Transverse colon (tissue), 4 donors: ENCODE measurements around the gene TRAPPC2L. TPM values are rescaled to one million over a fixed set of nuclear protein-coding genes. Genes with fewer than 3 reads are reported as not detected.

Experiments
- DNase-seq: peaks from one replicate; pipeline ENCODE4 v3.0.0-alpha.2; 2019
- H3K27ac ChIP-seq, 4 donors: fragments of 200-600 bp; sonication (generic); 2 replicates each; pipeline ENCODE4 v1.5.1; 2016 to 2018; ENCODE audit warnings: inconsistent platforms in 4 of 4
- H3K27me3 ChIP-seq: fragments of 200-600 bp; sonication (generic); 2 replicates; pipeline ENCODE4 v1.5.1; 2017; ENCODE audit warnings: inconsistent platforms
- H3K36me3 ChIP-seq, 4 donors: fragments of 200-600 bp; sonication (generic); 2 replicates each; pipeline ENCODE4 v1.5.1; 2017 to 2019; ENCODE audit warnings: inconsistent platforms in 4 of 4
- H3K4me1 ChIP-seq, 4 donors: fragments of 200-600 bp; sonication (generic); 2 replicates each; pipeline ENCODE4 v1.5.1; 2017 to 2020; ENCODE audit warnings: inconsistent platforms in 4 of 4
- H3K4me3 ChIP-seq, 4 donors: fragments of 200-600 bp; sonication (generic); 1 replicate in 1 of 4; 2 replicates in 3 of 4; pipeline versions ENCODE4 v1.5.1 to v1.6.1; 2017 to 2019; ENCODE audit warnings: inconsistent platforms in 4 of 4
- H3K9me3 ChIP-seq, 2 donors: fragments of 200-600 bp; sonication (generic); 2 replicates each; pipeline ENCODE4 v1.5.1; 2017 to 2019; ENCODE audit warnings: inconsistent platforms in 2 of 2
- EP300 ChIP-seq: sonication (generic); formaldehyde crosslinking; IDR thresholded peaks from one replicate; pipeline ENCODE4 v1.6.1; 2017; ENCODE audit warnings: antibody characterized with exemption, low read depth
- POLR2A ChIP-seq: fragments of 450-650 bp; IDR thresholded peaks from one replicate; pipeline ENCODE4 v1.6.1; 2016; ENCODE audit warnings: antibody characterized with exemption, mild to moderate bottlenecking, moderate library complexity
- POLR2AphosphoS5 ChIP-seq, 3 donors: sonication (generic); formaldehyde crosslinking; IDR thresholded peaks; one replicate each; pipeline ENCODE4 v1.6.1; 2016; ENCODE audit warnings: antibody characterized with exemption in 3 of 3
- WGBS, 2 donors: methylation state at CpG; one replicate each; pipeline ENCODE4 v1.1.5; 2018; ENCODE audit warnings: low coverage in 1 of 2; 5-methylcytosine and 5-hydroxymethylcytosine counted together
- in situ Hi-C, 4 donors: fragments of 200-750 bp; cut with MboI; loops; one replicate each; pipeline versions ENCODE4 v1.15.0 to v1.15.1; 2017; ENCODE audit warnings: low sequenced_read_pairs in 3 of 4, low pct_ligation_motif_present in 1 of 4, low pct_unique_long_range_greater_than_20kb in 1 of 4
- intact Hi-C: fragments of 100-400 bp; cut with DNase I; formaldehyde crosslinking; loops from one replicate; pipeline ENCODE4 v1.15.1; 2023; ENCODE audit warnings: low total_unique reads
- total RNA-seq, 4 donors: library from RNA; depleted of rRNA; stranded (reverse); fragments of >200 nt; gene quantifications; one replicate each; pipeline ENCODE4 v1.1.0, GENCODE V29; 2016
- TF ChIP-seq, protein P1 (sequence below), 5 experiments: fragments of 200-600 bp in 3 of 5; fragments of 450-650 bp in 2 of 5; sonication (generic) in 3 of 5; IDR thresholded peaks; 1 replicate in 2 of 5; 2 replicates in 3 of 5; pipeline ENCODE4 v1.5.1; 2016 to 2017; ENCODE audit warnings: antibody characterized with exemption in 5 of 5, inconsistent platforms in 3 of 5, mild to moderate bottlenecking in 2 of 5, moderate library complexity in 1 of 5

TRAPPC2L gene
- total RNA-seq, 4 donors from 2014 or later, result 9.8 to 34.4 (median 19.7) TPM

DNA sequence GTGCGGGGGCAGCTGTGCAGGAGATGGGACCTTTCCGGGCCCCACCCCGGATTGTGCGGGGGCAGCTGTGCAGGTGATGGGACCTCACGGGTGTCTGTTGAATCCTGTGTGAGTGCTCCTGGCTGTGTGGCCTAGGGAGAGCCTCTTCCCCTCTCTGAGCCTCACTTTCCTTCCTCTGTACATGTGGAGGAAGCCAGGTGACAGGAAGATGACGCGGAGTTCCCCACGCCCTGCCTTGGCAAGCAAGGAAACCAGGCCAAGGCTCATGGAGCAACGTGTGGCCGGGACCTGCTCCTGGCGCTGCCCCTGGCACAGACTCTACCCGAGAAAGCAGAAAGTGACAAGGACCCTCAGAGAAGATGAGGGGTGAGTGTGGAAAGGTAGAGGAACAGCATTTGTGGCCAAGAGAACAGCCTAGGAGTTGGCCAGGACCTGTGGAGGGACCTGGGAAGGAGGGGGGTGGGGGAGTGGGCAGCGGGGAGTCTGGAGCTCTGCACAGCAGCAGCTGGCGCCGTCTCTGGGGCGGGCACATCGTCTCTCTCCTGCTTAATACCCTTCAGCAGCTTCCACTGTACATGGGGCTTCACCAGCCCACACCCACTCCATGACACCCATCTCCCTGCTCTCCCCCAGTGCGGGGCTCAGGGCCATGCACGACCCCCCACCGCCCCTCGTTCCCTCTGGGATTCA, 47.9 kb downstream of the TRAPPC2L start:
- TF ChIP-seq POLR2AphosphoS5 (IDR thresholded peaks at IDR 0.05) (no peak), POLR2A (no peak), EP300 (no peak)
- TF ChIP-seq, protein P1, sequence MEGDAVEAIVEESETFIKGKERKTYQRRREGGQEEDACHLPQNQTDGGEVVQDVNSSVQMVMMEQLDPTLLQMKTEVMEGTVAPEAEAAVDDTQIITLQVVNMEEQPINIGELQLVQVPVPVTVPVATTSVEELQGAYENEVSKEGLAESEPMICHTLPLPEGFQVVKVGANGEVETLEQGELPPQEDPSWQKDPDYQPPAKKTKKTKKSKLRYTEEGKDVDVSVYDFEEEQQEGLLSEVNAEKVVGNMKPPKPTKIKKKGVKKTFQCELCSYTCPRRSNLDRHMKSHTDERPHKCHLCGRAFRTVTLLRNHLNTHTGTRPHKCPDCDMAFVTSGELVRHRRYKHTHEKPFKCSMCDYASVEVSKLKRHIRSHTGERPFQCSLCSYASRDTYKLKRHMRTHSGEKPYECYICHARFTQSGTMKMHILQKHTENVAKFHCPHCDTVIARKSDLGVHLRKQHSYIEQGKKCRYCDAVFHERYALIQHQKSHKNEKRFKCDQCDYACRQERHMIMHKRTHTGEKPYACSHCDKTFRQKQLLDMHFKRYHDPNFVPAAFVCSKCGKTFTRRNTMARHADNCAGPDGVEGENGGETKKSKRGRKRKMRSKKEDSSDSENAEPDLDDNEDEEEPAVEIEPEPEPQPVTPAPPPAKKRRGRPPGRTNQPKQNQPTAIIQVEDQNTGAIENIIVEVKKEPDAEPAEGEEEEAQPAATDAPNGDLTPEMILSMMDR (IDR thresholded peaks at IDR 0.05), result no peak
- Histone ChIP-seq H3K27me3 (no peaks in the 10 kb centered on the region), H3K36me3 (no peaks in the 10 kb centered on the region), H3K9me3 (no peaks in the 10 kb centered on the region), H3K27ac (no peak overlapping the region), H3K4me3 (no peak overlapping the region), H3K4me1 (no peaks in the 10 kb centered on the region)
- no peak for DNase-seq
- 58 to 63% methylated on average over 12 to 18 of the region's 21 CpGs for WGBS, 2 donors
- in situ Hi-C loops, result no loop called here
- intact Hi-C loops, result no loop called here

DNA sequence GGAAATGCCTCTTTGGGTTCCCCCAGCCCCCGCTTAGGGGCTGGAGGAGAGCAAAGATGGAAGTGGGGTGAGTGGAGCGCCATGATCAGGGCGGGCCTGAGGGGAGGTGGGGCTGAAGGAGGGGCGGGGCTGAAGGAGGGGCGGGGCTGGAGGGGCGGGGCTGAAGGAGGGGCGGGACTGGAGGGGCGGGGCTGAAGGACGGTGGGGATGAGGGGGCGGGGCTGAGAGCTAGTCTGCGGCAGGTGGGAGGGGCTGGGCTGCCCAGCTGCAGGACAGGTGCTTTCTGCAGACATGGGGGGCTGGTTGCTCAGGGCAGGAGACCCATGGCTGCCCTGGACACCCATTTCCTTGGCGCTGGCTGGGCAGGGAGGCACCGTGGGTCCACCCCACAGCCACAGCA, 48.6 kb downstream of the TRAPPC2L start:
- 48% methylated on average over 8 of the region's 13 CpGs; no CpG with 5 or more reads in 1 of the 2 donors for WGBS, 2 donors
- no peak for DNase-seq
- Histone ChIP-seq H3K4me1 (no peaks in the 10 kb centered on the region), H3K36me3 (no peaks in the 10 kb centered on the region), H3K27ac (no peak overlapping the region), H3K27me3 (no peaks in the 10 kb centered on the region), H3K9me3 (no peaks in the 10 kb centered on the region), H3K4me3 (no peak overlapping the region)
- TF ChIP-seq POLR2A (no peak), POLR2AphosphoS5 (IDR thresholded peaks at IDR 0.05) (no peak), EP300 (no peak)
- TF ChIP-seq, protein P1 (IDR thresholded peaks at IDR 0.05), result no peak
- in situ Hi-C loops, result no loop called here
- intact Hi-C loops, result no loop called here

DNA sequence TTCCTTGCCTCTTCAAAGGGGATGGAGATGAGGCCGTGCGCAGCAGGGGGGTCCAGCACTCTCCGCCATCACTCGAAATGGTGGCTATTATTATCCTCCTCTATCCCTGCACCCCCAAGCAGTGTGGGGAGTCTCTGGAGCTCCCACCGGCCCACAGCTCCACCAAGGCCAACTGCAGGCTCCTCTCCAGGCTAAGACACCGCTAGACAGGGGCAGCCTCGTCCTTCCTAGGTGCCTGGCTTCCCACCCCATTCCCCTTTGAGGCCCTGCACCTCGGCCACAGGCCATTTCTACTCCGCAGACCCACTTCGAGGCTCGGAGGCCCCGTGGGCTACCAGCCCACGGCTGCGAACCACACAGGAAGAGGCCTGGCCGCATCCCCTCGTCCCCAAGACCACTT, 49.1 kb downstream of the TRAPPC2L start:
- in situ Hi-C loops, result no loop called here
- no peaks in the 10 kb centered on the region for H3K36me3 ChIP-seq
- no peak overlapping the region for H3K4me3 ChIP-seq
- peaks cover 0 to under 1% (median 0%) of the 10 kb centered on the region in 4 donors for H3K4me1 ChIP-seq
- TF ChIP-seq POLR2A (no peak), POLR2AphosphoS5 (IDR thresholded peaks at IDR 0.05) (no peak), EP300 (no peak)
- TF ChIP-seq, protein P1 (IDR thresholded peaks at IDR 0.05), result no peak
- intact Hi-C loops, result no loop called here
- DNase-seq, result no peak
- H3K27ac ChIP-seq, result no peak overlapping the region
- no peaks in the 10 kb centered on the region for H3K27me3 ChIP-seq
- 74 to 100% methylated on average over 1 to 16 of the region's 16 CpGs for WGBS, 2 donors
- no peaks in the 10 kb centered on the region for H3K9me3 ChIP-seq

DNA sequence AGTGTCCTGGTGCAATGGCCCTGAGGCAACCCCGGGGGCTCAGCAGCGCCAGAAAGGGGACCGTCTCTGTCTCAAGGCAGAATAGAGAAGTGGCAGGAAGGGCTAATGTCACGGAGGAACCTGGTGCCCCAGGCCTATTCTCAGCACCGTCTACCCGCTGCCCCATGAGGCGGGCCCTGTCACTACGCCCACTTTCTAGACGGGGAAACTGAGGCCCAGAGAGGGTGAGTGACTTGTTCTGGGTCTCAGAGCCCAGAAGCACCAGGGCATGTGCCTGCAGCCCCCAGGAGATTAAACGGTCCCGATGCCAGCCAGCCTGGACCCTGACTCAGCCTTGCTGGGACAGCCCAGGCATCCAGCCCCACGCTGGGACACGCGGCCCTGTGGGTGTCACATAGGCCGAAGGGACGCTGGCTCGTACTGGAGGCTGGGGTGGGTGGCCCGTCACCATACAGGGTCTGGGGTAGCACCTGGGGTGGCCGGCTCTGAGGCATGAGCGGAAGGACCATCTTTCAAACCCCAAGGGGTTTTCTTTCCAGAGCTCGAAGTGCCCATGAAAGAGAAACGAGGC, 49.7 kb downstream of the TRAPPC2L start:
- Histone ChIP-seq H3K36me3 (no peaks in the 10 kb centered on the region), H3K9me3 (no peaks in the 10 kb centered on the region), H3K4me3 (no peak overlapping the region), H3K27ac (no peak overlapping the region), H3K4me1 (peaks cover 0 to 6% (median 0%) of the 10 kb centered on the region in 4 donors), H3K27me3 (peaks cover 3% of the 10 kb centered on the region)
- in situ Hi-C loops (no loop called here), intact Hi-C loops (no loop called here)
- 79 to 100% methylated on average over 2 to 13 of the region's 22 CpGs for WGBS, 2 donors
- DNase-seq, result no peak
- no peak for TF ChIP-seq POLR2AphosphoS5 (IDR thresholded peaks at IDR 0.05)
- TF ChIP-seq EP300, result no peak
- TF ChIP-seq POLR2A, result no peak
- TF ChIP-seq, protein P1 (IDR thresholded peaks at IDR 0.05), result no peak
